Measurements from ENCODE around the gene ARGFX.
"Not testable (repeated sequence)": the region's sequence is repeated elsewhere in the genome, so short reads cannot be mapped to it uniquely, and the experiment has no call there.

Gene ARGFX

DNA sequence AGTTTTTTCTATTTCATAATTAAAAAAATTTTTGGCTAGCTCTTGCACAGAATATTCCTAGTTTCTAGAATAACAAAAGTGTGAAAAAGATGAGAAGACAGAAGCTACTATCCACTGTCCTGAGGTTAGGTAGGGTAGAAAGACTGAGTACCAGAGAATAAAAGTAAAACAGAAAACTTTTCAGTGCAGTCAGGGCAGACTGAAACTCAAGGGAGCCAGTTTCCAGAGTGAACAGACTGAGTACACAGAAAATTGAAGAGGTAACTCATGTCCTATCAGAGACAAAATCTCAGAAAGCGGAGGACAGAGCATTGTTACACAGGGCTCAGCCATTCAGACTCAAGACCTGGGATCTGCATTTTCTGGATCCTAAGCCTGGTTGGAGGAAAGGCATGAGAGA lies 16.7 kb downstream of the ARGFX start:
- Mint-ChIP-seq H3K4me1 (ENCODE audit: low read depth) (no peaks in the 10 kb centered on the region), H3K27ac (no peak overlapping the region), H3K4me3 (no peak overlapping the region), H3K27me3 (peaks cover 20% of the 10 kb centered on the region), H3K36me3 (ENCODE audit: low read depth) (no peaks in the 10 kb centered on the region), H3K9me3 (no peaks in the 10 kb centered on the region)

DNA sequence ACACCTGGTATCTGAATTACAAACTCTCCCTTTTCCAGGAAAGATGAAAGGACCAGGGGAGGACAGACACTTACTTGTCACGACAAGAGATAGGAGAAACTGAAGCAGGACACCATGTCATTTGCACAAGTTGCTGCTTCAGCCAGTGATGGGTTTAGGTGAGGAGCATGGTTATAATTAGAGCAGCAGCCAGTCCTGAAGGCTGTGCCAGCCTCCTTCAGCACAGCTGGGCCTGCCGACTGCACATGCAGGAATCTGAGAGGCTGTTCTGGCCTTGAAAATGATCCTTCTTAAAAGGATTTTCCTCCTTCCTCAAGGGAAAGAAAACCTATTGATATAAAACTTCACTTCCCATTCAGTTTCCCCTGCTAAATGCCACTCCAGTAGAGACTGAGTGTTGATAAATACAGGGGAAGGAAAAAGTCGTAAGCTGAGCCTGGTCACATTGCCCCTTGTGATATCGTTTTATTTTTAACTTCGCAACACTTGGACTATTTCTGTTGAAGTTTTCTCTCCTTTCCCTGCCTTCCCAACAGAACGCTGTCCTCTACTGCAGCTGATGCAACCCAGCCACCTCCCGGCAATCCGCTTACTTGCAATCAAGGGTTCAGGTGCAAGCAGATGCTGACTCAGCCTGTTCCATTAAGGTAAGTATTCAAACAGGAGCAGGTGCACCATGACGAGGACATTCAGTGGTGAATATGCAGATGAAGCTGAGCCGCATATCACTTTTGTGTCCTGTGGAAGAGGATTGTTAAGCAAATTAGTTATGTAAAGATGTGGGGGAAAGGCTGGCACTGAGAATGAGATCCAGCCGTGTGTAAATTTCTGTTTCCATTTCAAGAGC lies 25.3 kb downstream of the ARGFX start, which contains the start of gene FBXO40:
FBXO40 (plus strand) TSS at position 524 of the 847 bp plus-strand sequence. CDS start 27,197 bp downstream, outside the sequence.
- Mint-ChIP-seq H3K27ac (no peak within 1 kb of the TSS), H3K4me1 (ENCODE audit: low read depth) (no peaks in the 10 kb centered on the region), H3K36me3 (ENCODE audit: low read depth) (no peaks in the 10 kb centered on the region), H3K4me3 (no peak within 1 kb of the TSS), H3K9me3 (no peaks in the 10 kb centered on the region), H3K27me3 (no peaks in the 10 kb centered on the region)

DNA sequence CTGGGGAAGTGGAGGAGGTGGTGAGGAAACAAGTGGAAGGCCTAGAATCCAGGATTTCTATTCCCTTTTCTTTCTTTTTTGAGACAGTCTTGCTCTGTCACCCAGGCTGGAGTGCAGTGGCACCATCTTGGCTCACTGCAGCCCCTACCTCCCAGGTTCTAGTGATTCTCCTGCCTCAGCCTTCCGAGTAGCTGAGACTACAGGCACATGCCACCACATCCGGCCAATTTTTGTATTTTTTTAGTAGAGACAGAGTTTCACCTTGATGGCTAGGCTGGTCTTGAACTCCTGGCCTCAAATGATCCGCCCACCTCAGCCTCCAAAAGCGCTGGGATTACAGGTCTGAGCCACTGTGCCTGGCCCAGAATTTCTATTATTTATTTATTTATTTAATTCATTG lies 26.1 kb downstream of the ARGFX start:
- H3K4me3 Mint-ChIP-seq; H3K27ac Mint-ChIP-seq; H3K9me3 Mint-ChIP-seq; H3K27me3 Mint-ChIP-seq; H3K36me3 Mint-ChIP-seq (ENCODE audit: low read depth); H3K4me1 Mint-ChIP-seq (ENCODE audit: low read depth): not testable (repeated sequence)

DNA sequence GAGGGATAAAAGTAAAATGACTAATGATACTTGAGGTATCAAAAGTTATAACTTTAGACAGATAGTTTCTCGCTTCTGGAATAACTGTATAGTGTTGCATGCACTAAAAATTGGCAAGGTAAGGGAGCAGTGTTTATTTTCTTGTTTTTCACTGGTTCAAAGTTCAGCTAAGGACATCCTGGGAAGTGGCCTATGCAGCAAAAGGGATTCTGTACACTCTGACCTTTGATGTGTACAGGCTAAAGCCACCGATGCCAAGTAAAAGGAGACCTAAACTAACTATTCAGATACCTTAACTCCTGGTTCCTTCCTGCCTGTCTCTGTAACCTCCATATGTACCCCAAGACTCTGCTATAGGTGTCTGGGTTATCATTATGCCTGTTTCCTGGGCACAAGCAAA lies 27.1 kb downstream of the ARGFX start:
- Mint-ChIP-seq H3K36me3 (ENCODE audit: low read depth) (no peaks in the 10 kb centered on the region), H3K4me3 (no peak overlapping the region), H3K27ac (no peak overlapping the region), H3K4me1 (ENCODE audit: low read depth) (no peaks in the 10 kb centered on the region), H3K27me3 (no peaks in the 10 kb centered on the region), H3K9me3 (no peaks in the 10 kb centered on the region)

DNA sequence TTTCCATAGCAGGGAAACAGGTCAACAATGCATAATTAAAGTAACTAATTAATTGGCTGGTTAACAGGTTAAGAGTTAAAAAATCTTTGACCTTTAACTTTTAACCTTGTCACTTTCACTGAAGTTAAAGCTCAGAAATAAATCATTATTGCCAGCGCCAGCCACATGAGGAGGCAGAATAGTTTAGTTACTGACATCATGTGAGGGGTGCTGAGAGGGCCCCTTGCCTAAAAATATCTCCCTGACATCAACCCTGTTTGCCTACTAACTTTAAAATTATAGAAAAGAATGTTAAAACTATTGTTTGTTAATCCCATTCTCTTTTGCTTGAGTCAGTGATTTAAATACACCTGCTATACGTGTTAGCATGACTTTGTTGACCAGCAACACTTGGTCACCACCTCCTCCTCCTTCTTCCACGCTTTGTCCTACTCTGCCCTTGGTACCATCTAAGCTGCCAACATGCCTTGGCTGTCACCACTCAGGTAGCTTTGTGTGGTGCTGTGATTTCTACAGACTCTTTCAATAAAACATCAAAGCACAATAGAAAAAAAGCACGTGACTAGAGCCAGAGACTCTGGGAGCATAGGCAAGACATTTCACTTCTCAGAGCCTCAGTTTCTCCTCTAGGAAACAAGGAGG lies 28.1 kb downstream of the ARGFX start:
- Mint-ChIP-seq H3K27ac (no peak overlapping the region), H3K36me3 (ENCODE audit: low read depth) (no peaks in the 10 kb centered on the region), H3K4me1 (ENCODE audit: low read depth) (no peaks in the 10 kb centered on the region), H3K27me3 (no peaks in the 10 kb centered on the region), H3K4me3 (no peak overlapping the region), H3K9me3 (no peaks in the 10 kb centered on the region)

DNA sequence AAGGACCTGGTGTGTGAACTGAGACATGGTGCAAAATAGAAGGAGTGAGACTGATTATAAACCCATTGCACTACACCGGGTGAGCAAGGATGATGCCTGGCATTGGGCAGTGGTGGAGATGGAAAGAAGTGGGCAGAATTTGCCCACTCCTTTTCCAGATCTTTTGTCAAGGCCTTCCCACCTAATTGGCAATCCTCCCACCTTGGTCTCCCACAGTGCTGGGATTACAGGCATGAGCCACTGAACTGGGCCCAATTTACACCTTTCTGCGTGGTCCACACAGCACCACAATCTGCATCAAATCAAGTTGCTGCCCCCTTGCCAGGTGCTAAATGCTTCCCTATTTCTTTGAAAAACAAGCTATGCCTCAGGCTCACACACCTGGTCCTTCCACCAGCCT lies 30.8 kb downstream of the ARGFX start:
- Mint-ChIP-seq H3K27ac (no peak overlapping the region), H3K4me3 (no peak overlapping the region), H3K9me3 (no peaks in the 10 kb centered on the region)

DNA sequence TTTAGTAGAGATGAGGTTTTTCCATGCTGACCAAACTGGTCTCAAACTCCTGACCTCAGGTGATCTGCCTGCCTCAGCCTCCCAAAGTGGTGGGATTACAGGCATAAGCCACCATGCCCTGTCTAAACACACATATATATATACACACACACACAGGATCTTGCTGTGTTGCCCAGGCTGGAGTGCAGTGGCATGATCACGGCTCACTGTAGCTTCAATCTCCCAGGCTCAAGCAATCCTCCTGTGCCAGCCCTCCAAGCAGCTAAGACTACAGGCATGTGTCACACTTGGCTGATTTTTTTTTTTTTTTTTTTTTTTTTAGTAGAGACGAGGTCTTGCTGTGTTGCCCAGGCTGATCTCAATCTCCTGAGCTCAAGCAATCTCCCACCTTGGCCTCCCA lies 32.2 kb downstream of the ARGFX start:
- H3K9me3 Mint-ChIP-seq; H3K27me3 Mint-ChIP-seq; H3K4me3 Mint-ChIP-seq; H3K27ac Mint-ChIP-seq; H3K4me1 Mint-ChIP-seq (ENCODE audit: low read depth); H3K36me3 Mint-ChIP-seq (ENCODE audit: low read depth): not testable (repeated sequence)

More for the DNA sequence above, 30.8 kb downstream of the ARGFX start:
- Mint-ChIP-seq H3K4me1 (ENCODE audit: low read depth) (no peaks in the 10 kb centered on the region), H3K36me3 (ENCODE audit: low read depth) (no peaks in the 10 kb centered on the region), H3K27me3 (no peaks in the 10 kb centered on the region)

DNA sequence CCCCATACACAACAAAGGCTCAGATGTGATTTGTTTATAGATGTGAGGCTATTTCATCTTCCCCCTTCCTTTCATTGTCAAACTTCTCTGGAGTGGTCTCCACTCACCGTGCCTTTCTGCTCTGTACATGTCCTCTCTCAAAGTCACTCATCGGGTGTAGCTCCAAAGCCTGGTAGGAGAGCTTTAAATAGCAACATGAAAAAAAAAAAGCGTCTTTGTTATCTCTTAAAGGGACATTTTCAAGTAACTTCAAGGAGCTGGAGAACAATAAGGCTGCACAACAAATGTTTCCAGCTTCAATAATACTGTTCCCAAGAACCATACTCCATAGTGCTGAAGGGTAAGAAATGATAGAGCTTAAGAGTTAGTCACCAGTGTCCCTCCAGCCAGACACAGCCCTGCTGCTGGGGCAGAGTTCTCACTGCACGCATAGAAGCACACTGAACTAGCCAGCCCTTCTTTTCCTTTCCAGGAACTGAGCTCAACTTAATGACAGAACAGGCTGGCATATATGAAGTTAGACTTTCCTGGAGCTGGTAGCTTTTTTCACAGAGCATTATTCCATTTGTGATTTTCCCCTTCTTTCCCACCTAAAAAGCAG lies 33.6 kb downstream of the ARGFX start:
- no peak overlapping the region for H3K27ac Mint-ChIP-seq
- H3K4me1 Mint-ChIP-seq (ENCODE audit: low read depth), result no peaks in the 10 kb centered on the region
- no peaks in the 10 kb centered on the region for H3K27me3 Mint-ChIP-seq
- no peaks in the 10 kb centered on the region for H3K36me3 Mint-ChIP-seq (ENCODE audit: low read depth)
- no peaks in the 10 kb centered on the region for H3K9me3 Mint-ChIP-seq
- H3K4me3 Mint-ChIP-seq, result no peak overlapping the region

DNA sequence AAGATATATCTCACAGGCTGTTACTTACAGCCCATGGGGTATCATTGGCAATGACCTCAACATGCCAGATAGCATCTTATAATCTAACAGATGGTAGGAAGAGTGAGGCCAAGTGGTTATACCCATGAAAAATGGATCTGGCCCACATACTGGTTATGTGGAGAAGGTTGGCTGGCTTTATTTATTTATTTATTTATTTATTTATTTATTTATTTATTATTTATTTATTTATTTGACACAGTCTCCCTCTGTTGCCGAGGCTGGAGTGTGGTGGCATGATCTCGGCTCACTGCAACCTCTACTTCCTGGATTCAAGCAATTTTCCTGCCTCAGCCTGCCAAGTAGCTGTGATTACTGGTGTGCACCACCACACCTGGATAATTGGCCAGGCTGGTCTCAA lies 37.0 kb downstream of the ARGFX start:
- H3K27me3 Mint-ChIP-seq, result no peaks in the 10 kb centered on the region
- H3K9me3 Mint-ChIP-seq, result no peaks in the 10 kb centered on the region
- H3K36me3 Mint-ChIP-seq (ENCODE audit: low read depth), result no peaks in the 10 kb centered on the region
- no peak overlapping the region for H3K4me3 Mint-ChIP-seq
- H3K27ac Mint-ChIP-seq, result no peak overlapping the region
- H3K4me1 Mint-ChIP-seq (ENCODE audit: low read depth), result no peaks in the 10 kb centered on the region

DNA sequence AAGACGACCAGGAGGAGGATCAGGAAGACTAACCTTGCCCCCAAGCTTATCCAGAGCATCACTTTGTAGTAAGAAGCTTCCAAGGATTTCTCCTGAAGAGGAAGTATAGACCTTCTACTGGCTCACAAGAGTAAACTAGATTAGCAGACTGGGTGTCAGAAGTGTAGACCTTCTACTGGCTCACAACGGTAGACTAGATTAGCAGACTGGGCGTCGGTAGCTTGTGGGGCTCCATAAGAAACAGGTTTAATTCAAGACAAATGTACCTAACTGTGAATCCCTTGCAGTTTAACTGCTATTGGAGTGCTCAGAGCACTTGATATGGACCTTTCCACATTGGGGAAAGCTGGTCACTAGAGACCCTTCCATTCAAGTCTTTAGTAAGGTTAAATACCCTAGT lies 38.4 kb downstream of the ARGFX start:
- Mint-ChIP-seq H3K27ac (no peak overlapping the region), H3K36me3 (ENCODE audit: low read depth) (no peaks in the 10 kb centered on the region), H3K9me3 (no peaks in the 10 kb centered on the region), H3K27me3 (no peaks in the 10 kb centered on the region), H3K4me1 (ENCODE audit: low read depth) (no peaks in the 10 kb centered on the region), H3K4me3 (no peak overlapping the region)

Measured in stimulated activated naive CD8-positive, alpha-beta T cell treated with anti-CD3 and anti-CD28 coated beads, Interleukin-15, Interleukin-2, amounts not matched to agents 100 ng/mL and 50 ng/mL, for 24 hours (primary cell).